NCI-H2227 (cell line): ENCODE measurements around the gene IL15RA.
"Not testable (repeated sequence)": the region's sequence is repeated elsewhere in the genome, so short reads cannot be mapped to it uniquely, and the experiment has no call there.

Experiments
- DNase-seq: peaks from one replicate; lab custom pipeline; 2025; ENCODE audit not compliant: unreplicated experiment; lab: John Stamatoyannopoulos, UW

IL15RA gene

DNA sequence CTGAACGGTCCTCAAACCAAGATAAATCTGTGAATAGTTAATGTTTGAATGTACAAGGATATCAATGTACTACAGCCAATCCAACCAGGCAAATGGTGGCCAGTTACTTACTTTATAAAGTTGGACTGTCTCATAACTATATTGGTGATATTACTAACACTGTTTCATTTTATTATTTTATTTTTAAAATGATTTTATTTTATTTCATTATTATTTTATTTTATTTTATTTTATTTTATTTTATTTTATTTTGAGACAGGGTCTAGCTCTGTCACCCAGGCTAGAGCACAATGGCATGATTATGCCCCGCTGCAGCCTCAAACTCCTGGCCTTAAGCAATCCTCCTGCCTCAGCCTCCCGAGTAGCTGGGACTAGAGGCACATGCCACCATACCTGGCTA, 6.8 kb downstream of the IL15RA start:
- no peak for DNase-seq

DNA sequence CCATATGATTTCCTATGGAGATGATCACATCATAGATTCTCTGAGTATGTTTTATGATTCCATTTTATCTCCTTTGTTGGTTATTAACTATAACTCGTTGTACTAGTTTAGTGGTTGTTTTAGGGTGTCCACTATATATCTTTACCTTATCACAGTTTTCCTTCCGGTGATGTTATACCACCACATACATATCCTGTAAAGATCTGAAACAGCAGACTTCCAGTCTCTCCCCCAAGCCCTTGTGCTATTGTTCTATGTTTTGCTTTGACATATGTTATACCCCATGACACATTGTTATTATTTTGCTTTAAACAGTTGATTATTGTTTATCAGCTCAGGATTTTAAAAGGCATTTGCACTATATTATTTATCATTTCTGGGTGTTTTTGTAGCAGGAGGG, 7.3 kb downstream of the IL15RA start:
- DNase-seq: no peak

DNA sequence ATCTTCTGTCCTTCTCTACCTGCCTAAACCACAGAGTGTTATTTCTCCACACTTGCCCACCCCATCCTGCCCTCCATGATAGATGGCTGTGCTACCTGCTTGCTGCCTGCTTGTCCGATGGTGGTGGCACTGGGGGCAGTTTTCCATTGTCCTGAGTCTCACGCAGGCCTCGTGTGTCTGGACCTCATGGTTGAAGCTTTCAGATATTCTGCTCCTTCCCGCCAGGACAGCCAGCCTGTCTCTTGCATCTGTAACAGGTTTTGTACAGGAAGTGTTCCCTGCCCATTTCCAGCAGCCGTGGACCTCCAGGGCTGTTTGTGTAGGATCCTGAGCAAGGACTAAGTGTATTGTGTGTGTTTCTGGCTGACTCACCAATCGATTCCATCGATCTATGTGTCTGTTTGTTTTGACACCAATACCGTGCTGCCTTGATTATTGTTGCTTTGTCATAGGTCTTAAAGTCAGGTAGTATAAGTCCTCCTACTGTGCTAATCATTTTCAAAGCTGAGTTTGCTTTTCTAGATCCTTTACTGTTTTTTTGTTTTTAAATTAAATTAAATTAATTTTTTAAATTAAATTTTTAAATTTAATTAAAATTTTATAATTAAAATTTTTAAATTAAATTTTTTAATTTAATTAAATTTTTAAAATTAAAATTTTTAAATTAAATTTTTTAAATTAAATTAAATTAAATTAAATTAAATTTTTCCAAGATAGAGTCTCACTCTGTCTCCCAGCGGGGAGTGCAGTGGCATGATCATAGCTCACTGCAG, 8.5 kb downstream of the IL15RA start:
- no peak for DNase-seq

DNA sequence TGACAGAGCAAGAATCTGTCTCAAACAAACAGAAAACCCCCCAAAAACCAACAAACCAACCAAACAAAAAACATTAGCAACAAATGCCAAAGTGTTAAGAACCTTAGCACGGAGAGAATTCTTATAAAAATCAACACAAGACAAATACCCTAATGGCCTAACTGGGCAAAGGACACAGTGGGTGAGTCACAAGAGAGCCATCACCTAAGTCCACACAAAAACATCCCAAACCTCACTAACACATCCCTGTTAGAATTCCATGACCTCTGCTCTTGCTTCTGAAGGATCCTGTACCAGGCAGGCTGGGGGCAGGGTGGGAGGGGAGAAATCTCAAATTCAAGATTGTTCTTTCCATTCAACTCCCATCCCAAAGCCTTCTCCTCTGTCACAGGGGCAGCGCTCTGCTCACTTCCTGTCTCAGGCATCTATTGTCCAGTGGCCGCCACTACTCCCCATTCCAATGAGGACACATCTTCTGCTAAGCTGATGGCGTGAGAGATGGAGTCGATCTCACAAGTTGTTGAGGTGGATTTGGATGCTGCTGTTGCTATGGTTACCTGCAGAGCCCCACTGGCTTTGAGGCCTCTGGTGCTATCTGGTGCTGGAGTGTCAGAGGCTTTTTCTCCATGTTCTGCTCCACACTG, 9.2 kb downstream of the IL15RA start:
- DNase-seq: no peak

DNA sequence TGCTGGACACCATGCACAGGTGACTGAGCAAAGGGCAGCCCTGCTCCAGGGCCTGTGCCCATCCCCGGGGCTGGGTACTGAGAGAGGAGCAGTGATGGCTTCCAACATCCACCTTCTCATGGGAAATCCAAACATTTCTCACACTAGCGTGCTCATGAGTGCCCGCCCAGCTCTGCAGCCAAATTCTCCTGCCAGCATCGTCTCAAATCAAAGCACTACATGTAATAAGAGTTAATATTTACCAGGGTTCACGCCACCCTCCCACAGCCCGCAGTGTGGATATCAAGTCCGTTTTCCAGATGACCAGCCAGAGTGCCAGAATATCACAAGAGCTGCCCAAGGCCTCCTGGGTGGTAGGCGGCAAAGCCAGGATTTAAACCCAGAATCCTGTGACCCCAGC, 12.1 kb downstream of the IL15RA start:
- DNase-seq: no peak

DNA sequence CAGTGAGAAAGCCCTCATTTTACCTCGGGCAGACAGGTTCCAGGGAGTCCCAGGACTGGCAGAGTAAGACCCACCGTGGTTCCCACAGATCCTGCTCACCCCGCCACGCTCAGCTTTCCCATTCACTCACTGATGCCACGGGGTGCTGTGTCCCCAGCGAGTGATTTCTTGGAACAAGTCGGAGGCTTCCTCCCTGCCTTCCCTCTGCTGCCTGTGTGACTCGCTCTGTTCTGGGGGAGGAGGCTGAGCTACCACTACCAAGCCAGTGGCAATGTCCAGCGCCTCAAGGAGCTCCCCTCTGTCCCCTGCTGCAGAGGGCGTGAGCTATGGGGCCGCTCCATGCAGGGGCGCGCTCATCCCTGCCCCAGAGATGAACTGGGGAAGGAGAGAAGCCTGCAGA, 12.6 kb downstream of the IL15RA start:
- DNase-seq: no peak

DNA sequence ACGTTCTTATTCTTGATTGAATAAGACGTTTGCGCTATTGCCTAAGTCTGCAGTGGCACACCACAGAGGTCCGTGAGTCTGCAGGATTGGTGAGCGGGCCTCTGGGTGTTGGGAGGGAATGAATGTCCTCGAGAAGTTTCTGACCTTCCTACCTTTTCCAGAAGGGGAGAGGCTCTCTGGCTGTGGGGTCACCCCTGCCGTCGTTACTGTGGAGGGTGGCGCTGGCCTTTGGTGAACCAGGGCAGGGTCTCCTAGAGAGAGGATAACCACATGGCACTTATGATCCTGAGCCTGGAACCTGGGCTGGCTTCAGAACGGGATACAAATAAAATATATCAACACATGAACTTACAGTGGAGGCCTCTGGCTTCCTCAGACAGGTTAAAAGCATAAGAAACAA, 13.8 kb downstream of the IL15RA start:
- no peak for DNase-seq

DNA sequence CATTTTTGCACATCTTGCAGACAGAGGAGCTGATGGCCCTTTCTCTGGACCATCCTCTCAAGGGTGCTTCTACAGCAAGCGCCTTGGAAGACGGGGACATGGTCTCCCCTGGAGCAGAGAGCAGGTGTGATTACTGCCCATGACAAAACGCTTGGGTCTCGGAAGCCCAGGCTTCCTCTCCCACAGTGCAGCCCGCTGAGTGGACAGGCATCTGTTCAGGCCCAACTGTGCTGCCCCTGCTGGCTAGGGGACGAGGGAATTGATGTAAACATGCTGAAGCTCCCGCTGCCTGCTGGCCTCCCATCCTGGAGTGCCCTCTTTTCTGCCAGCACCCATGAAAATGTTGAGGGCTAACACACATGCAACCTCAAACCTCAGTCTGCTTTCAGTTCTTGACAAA, 14.3 kb downstream of the IL15RA start:
- DNase-seq: no peak

DNA sequence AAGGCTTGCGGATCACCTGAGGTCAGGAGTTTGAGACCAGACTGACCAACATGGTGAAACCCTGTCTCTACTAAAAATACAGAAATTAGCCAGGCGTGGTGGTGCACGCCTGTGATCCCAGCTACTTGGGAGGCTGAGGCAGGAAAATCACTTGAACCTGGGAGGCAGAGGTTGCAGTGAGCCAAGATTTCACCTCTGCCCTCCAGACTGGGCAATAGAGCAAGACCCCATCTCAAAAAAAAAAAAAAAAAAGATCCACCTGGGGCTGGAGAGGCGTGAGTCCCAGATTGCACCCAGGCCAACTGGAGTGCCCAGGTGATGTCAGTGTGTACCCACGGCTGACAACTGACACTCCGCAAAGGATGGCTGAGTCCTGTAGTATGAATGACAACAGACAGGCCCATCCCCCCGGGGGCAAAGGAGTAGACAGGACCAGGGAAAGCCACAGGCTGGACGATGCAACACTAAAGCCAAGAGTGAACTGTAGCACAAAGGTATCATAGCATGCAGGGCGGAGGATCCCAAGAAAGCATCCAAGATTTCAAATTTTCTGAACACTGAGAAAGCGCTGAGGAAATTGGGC, 14.9 kb downstream of the IL15RA start:
- DNase-seq: not testable (repeated sequence)

DNA sequence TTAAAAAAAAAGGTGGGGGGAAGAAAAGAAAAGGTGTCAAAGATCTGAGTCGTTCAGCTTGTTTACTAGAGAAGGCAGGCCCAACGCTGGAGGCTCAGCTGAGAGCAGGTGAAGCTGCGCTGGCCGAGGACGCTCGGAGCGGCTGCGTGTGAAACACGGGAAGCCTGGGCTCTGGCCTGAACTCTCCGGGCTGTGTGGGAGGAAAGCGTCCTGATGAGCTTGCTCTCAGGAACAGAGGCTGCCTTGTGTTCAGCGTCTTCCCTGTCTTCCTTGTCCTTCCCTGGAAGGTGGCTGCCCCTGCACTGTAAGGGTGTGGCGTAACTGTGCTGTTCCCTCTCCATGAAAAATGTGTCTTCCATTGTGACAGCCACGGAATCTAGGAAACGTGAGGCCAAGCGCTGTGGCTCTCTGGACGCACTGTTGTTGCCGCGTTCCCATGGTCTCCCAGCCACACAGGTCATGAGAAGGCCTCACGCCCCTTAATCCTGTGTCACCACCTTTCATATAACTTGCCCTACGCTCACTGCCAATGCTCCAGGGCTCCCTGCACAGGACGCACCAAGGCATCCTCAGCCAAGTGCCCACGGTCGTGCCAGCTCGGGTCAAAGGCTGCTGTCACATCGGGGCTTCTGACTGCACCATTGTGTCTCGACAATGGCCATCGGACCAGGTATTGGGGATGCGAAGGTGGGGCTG, 15.8 kb downstream of the IL15RA start:
- DNase-seq: no peak

DNA sequence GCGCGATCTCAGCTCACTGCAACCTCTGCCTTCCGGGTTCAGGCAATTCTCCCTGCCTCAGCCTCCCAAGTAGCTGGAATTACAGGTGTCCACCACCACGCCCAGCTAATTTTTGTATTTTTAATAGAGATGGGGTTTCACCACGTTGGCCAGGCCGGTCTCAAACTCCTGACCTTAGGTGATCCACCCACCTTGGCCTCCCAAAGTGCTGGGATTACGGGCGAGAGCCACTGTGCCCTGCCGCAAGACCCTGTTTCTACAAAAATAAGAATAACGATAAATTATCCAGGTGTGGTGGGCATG, 16.4 kb downstream of the IL15RA start:
- not testable (repeated sequence) for DNase-seq

DNA sequence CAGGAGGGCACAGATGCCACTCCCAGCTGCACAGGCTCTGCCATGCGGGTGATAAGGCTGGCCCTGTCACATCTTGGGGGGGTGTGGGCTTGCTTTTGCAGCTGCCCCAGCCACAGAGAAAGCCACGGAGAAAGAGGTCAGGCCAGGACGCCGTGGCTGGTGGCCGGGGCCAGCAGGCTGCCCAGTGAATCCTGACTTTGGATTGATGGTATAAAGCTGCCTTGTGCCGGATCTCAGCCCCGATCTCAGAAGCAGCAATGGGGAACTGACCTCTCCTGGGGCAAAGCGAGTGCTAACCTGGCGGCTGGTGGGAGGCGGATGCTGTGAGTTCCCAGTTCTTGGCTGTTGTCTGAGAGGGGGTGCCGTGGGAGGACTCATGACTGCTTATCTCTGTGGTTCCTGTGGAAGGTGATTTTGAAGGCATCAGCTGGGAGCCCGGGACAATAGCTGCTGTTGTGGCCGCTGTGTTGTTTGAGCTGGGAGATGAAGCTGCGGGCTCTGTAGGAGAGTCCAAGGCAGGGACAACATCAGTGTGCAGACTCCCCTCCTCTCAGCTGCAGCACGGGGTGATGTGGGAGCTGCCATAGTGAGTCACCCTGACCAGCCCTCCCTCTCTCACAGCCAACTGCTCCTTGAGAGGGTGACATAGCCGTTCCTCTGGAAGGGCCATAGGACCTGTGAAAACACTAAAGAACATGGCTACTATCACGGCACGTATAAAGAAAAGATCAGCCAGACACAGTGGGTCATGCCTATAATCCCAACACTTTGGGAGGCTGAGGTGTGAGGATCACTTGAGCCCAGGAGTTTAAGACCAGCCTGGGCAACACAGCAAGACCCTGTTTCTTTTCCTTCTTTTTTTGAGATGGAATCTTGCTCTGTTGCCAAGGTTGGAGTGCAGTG, 17.0 kb downstream of the IL15RA start:
- no peak for DNase-seq

DNA sequence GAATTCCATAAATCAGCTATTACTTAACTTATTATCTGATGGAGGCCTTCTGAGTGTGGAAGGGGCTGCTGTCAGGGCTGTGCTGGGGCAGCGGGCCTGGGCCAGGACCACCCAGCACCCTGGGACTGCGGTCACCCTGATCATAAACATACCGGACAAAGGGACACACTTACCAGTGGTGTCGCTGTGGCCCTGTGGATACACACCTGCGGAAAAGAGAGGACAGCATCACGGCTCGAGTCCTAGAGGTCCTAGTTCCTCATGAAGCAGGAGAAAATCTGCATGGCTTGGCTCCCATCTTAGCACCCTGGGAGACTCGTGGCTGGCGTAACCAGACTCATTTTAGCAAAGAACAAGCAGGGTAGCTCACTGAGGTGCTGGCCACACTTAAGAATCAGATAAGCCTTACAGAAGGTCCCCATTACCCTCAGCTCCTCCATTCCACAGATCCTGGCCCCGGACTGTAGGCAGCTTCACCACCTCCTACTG, 17.7 kb downstream of the IL15RA start:
- no peak for DNase-seq

DNA sequence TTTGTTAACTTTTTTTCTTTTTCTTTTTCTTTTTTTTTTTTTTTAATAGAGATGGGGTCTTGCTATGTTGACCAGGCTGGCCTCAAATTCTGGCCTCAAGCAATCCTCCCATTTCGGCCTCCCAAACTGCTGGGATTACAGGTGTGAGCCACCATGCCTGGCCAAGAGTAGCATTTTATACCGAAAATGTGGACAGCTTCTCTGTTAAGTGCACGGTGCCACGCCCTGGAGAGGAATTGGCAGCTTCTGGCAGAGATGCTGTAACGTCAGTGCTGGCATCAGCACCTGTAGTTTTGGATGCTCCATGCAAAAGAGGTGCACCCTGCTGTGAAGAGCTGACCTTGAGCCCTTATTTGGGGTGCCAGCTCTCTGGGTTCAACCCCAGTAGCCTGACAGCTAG, 18.2 kb downstream of the IL15RA start:
- no peak for DNase-seq

DNA sequence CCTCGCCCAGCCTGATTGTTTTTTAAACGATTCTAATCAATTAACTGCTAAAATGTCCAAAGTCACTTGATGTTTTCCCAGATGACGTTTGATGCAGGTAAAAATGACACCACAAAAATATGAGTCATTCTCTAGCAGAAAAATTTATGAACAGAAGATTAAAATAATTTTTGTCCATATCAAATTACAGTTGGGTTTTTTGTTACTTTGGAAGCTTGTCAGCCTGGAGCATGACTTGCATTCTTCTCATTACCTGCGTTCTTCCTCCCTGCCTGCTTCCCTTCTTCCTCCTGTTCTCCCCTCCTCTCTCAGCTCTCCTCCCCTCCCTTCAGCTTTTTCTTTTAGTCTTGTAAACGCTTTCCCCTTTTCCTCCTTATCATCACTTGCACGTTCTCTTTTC, 18.7 kb downstream of the IL15RA start:
- no peak for DNase-seq

DNA sequence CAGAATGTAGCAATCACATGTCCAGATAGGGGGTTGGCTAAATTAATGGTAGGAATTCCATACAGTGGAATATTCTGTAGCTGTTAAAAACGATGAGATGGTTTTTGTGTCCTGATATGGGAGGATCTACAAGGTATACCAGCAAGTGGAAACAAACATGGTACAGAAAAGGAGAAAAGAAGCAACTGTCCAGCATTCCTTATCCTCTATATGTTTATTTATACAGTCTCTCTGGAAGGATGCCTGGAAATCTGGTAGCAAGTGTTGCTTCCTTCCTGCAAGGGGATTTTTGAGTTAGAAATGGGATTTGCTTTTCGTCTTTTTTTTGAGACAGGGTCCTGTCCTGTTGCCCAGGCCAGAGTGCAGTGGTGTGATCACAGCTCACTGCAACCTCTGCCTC, 19.3 kb downstream of the IL15RA start:
- DNase-seq: no peak

DNA sequence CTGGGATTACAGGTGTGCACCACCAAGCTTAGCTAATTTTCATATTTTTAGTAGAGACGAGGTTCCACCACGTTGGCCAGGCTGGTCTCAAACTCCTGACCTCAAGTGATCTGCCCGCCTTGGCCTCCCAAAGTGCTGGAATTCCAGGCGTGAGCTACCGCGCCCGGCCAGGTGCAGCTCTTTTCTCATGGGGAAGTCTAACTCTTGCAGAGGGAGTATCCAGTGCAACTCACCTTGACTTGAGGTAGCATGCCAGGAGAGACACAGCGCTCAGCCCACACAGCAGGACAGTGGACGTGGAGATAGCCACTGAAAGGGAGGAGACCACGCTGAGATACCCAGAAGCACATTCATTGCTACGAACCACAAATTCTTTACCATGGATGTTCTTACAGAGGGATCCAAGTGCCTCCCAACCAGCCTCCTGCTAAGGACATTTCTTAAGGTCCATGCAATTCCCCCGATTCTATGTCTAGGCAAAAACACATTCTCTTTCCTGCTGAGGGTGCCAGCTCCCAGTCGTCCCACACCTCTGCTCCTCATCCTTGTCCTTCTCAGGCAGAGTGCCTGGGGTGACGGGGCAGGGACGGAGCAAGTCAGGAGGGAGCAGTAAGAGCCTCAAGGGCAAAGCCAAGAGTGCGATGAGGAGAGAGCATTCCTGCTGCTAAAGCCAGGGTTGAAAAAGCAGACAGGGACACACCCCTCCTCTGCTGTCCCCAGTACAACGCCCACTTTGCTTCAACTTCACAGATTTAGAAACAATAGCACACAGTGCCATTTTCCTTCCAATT, 21.0 kb downstream of the IL15RA start:
- no peak for DNase-seq

DNA sequence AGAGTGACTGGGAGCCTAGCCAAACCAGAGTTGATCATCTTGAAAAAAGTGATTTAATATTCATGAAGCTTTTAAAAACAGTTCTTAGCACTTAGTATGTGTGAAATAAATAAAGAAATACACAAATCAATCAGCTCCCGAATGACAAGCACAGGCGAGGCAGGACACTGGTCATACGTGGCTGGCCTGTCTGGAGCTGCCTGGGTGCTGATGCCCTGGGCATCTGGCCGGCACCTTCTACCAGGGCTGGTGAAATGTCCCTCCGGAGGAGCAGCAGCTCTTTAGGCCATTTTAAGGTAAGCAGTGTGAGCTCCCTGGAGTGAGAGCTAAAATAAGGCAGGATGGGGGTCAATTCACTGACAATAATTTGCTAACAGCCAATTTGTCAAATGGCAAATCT, 23.7 kb downstream of the IL15RA start:
- no peak for DNase-seq

DNA sequence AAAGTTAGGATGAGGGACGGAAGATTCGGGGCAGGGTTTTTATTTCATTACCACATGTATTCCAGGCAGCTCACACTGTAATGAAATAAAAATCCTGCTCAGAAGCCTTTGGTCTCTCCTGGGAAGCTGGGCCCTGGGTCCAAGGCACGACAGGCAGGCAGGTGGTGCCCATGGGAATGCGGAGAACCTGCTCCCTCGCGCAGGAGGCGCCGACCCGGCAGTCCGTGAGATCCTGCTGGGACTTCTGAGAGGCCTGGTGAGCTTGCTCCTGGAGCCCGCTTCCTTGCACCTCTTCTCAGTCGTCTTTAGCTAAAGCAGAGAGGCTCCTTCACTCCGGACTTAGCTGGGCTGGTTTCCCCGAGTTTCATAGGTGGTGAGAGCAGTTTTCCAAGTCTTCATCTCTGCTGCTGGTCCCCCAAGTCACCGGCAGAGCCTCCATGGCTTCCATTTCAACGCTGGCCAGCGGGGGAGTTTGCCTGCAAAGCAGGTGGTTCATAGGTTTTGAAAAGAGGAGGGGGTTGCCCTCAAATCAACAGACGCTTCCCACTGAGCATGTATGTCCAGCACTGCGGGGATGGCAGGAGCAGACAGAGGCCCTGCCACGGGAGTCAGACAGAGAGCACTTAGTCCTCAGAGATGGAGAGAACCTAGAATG, 24.5 kb downstream of the IL15RA start:
- DNase-seq: no peak
